GM18873 (cell line): ENCODE data around the gene CYP46A1.
"Not testable (repeated sequence)": the region's sequence is repeated elsewhere in the genome, so short reads cannot be mapped to it uniquely, and the experiment has no call there.

Source experiments
- ATAC-seq: cut with Tn5 transposase; IDR thresholded peaks from one replicate; pipeline ENCODE4 v1.9.1; 2021; ENCODE audit warnings: mild to moderate bottlenecking, moderate library complexity, moderate number of reproducible peaks; ENCODE audit not compliant: unreplicated experiment, low FRiP score

Gene CYP46A1

DNA sequence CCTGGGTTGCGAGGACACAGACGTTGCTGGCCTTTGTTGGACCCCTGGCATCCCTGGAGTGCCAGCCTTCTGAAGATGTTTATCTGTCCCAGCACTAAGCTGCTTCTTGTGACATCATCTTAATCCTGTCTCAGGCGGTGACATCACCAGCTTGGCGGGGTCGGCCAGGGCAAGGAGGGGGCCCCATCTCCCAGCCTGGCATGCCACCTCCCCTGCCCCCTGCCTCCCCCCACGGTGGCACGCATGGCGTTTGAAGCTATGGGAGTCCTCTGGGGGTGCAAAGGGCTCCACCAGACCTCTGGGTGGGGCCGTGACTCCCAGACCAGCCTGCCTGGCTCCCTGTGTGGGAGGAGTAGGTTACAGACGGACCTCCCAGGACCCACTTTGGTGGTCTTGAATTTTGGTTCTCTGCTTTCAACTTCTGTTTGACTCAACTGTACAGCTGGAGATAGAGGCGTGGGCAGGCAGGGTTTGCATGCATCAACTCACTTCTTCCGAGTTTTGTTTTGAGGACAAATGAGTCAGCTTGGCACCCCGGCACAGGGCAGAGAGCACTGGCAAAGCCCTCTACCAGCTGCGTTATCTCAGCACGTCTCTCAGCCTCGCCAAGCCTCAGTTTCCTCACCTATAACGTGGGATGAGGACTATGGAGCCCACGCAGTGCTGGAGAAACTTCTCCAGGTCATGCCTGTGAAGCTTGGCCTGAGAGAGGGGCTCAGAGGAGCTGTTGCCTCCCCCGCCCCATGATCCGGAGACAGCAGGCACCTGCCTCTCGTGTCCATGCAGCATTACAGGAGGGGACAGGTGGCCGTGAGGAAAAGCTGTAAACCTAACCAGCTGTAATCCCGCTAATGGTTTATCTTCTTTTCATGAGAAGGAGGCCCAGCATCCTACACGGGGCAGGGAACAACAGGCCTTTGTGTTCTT is 70.3 kb downstream of the CYP46A1 start:
- ATAC-seq, result no peak

DNA sequence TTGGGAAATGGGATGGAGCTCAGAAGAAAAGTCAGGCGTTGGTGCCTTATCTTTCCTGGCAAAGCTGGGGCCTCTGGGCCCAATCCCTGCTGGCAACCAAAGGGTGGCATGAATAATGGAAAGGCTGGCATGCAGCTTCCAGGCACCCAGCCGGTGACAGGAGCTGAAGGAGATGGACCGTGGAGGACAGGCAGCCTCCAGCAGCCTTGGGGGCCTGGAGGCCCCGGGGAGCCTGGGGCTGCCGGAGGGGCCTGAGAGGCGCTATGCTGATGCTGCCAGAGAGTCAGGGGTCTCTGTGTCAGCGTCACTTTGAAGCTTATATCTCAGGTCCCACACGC is 70.9 kb downstream of the CYP46A1 start:
- ATAC-seq, result no peak

GRCh38 chr14:99755629-99756603 is 71.8 kb downstream of the CYP46A1 start:
- ATAC-seq, result no peak

GRCh38 chr14:99756796-99757195 is 72.7 kb downstream of the CYP46A1 start:
- no peak for ATAC-seq

DNA sequence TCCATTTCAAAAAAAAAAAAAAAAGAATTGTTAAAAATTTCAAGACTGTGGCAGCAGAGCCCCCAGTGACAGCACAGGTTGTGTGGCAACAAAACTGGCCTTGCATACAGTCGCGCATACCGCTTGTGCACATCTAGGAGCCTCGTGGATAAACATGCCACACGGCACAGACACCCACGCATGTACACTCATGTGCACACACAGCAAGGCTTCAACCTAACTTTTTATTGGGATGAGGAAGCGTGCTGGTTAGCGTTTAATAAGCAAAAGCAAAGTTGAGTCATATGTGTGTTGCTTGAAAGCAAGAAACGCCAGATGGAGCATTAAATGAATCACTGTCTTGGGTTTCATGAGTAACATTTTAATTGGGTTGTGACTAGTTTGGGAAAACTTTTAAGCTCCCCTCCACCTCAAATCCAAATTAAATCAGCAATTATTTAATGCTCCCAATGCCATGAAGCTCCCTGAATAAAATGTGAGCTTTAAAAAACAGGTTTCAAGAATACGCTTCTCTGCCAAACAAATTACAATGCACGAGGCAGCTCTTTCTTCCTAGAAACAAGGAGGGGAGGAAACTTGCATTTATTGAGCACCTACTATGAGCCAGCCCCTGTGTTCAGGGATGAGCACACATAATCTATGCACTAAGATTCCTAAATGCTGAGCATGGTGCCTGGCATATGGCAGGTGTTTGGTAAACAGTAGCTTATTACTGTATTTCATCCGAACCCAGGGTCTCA is 73.4 kb downstream of the CYP46A1 start:
- ATAC-seq, result no peak

GRCh38 chr14:99758121-99758821 is 74.2 kb downstream of the CYP46A1 start:
- no peak for ATAC-seq

GRCh38 chr14:99758872-99759545 is 74.9 kb downstream of the CYP46A1 start:
- no peak for ATAC-seq

GRCh38 chr14:99759546-99759925 is 75.4 kb downstream of the CYP46A1 start:
- ATAC-seq, result no peak

DNA sequence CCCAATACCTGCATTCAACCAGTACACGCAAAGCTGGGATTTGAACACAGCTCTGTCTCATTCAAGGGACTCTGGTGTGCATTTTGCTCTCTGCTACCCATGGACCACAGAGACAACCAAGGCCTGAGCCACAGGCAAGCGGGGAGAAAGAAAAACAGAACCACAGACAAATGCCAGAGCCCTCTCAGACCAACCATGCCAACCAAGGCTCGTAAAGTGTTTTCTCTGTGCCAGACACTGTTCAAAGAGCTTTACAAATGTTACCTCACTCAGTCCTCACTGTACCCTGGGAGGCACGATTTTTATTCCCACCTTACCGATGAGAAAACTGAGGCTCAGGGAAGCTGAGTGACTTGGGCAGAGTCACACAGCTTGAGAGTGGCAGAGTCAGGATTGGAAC is 76.7 kb downstream of the CYP46A1 start:
- ATAC-seq, result no peak

DNA sequence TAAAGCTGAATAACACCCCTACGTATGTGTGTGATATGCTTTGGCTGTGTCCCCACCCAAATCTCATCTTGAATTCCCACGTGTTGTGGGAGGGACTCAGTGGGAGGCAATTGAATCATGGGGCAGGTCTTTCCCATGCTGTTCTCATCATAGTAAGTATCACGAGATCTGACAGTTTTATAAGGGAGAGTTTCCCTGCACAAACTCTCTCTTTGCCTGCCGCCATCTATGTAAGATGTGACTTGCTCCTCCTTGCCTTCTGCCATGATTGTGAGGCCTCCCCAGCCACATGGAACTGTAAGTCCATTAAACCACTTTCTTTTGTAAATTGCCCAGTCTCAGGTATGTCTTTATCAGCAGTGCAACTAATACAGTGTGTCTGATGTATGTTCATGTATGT is 78.8 kb downstream of the CYP46A1 start:
- ATAC-seq, result not testable (repeated sequence)

DNA sequence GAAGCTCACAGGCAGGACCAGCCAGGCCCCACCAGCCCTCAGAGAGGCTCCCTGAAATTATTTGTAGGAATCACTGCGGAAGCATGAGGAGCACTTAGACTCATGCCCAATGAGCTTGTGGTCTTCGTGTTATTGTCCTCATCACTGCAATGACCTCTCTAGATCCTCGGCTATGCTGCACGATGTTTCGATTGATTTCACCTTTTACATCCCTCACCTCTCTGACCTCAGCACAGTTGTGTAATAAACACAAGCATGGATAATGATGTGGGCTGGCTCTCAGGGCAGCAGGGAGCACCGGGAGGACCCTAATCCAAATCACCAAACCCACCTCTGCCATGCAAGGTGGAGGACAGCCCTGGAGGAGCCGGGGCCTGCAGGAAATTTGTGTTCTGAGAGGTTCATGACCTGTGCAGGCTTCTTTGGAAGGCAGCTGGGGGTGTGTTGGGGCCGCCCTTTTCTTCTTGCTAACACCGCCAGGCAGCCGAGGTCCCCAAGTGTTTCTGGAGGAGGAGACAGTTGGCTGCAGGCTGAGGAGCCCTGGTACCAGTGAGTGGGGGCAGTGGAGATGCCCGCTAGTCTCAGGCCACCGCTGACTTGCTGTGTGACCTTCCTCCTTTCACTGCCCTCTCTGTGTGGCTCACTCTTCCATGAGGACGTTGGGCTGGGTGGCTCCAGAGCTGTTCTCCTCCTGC is 79.6 kb downstream of the CYP46A1 start:
- no peak for ATAC-seq

GRCh38 chr14:99764222-99764706 is 80.2 kb downstream of the CYP46A1 start:
- no peak for ATAC-seq

DNA sequence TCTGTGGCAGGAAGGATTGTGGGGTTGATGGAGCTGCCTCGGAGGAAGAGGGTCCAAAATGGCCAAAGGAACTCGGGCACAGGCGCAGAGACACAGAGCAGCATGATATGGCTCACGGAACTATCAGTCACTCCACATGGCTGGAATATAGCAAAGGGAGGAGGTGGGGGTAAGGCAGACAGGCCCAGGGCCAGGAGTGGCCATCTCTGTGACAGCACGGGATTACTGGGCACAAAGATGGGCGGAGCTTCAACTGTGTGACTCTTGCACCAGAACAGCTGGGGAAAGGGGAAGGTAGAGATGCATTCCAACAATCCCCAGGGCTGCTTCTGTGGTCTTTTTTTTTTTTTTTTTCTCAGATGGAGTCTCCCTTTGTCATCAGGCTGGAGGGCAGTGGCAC is 84.3 kb downstream of the CYP46A1 start:
- ATAC-seq, result no peak

- no peak for ATAC-seq
Measured at GRCh38 chr14:99769123-99769522, 85.0 kb downstream of the CYP46A1 start.

DNA sequence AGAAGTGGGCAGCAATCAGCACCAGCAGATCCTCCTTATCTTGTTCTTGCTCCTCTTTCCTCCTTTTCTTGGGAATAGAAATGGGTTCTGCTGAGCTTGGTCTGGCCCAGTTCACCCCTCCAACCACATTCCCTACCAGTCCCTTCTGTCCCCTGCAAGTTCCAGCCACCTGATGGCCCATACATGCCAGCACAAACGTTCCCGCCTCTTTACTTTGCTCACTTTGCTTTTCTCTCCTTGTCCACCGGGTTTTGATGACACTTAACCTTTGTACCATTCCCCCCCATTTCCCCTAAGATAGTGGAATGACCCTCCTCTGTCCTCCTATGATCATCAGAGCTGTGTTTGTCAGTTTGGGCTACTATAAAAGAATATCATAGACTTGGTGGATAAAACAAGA is 85.7 kb downstream of the CYP46A1 start:
- ATAC-seq, result no peak

DNA sequence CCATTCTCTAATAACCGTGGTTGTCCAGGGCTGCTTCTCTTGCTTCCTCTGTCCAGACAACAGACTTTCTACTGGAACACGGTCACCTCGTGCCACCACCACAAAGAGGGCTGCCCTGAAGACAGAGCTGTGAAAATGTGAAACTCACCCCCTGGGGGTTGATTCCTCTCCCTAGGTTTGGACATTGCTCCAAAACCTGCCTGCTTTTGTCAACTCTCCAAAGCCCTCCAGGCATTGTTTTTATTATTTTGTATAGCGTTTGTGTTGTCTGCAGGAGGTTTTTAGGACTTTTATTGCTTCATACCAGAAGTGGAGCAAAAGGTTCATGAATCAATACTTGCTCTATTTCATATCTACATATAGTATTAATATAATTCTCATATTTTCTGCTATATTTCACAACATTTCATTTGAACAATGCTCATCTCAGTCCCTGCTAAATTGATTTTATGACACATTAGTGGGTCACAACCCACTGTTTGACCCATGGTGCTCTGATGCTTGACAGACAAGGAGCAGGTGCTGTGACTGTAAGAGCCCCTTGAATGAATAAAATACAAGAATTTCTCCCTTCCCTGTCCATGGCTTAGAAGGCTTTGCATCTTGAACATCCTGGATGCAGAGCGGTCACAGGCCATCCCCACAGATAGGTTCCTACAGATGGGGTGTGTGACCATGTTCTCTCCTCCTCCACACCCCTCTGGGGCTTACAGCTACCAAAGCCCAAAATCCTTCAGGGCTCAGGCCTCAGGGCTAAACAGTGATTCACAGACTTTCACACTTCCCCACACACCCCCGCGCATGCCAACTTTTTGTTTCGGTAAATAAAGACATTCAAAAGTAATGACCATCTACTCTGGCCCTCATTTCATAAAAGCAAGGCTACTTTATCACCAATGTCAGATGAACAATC is 88.5 kb downstream of the CYP46A1 start:
- no peak for ATAC-seq

GRCh38 chr14:99773521-99774497 is 89.7 kb downstream of the CYP46A1 start:
- no peak for ATAC-seq
